BLaER1 treated with 17β-estradiol and CSF1 and Interleukin-3, amounts not matched to agents 10 nM and 100 nM (cell line): ENCODE results near the gene GTF3C6.
"Not testable (repeated sequence)": the region's sequence is repeated elsewhere in the genome, so short reads cannot be mapped to it uniquely, and the experiment has no call there.

Experiments
- H3K27ac ChIP-seq, 11 experiments: shearing (Covaris generic); formaldehyde crosslinking; 2 replicates each; pipeline ENCODE4 v1.8.1; 2022
- H3K27me3 ChIP-seq, 11 experiments: shearing (Covaris generic); formaldehyde crosslinking; 2 replicates each; pipeline ENCODE4 v1.8.1; 2022
- H3K36me3 ChIP-seq, 11 experiments: shearing (Covaris generic); formaldehyde crosslinking; 2 replicates each; pipeline ENCODE4 v1.8.1; 2022
- H3K4me1 ChIP-seq, 10 experiments: shearing (Covaris generic); formaldehyde crosslinking; 2 replicates each; pipeline ENCODE4 v1.8.1; 2022
- H3K4me2 ChIP-seq, 11 experiments: shearing (Covaris generic); formaldehyde crosslinking; 2 replicates each; pipeline ENCODE4 v1.8.1; 2022
- H3K4me3 ChIP-seq, 10 experiments: shearing (Covaris generic); formaldehyde crosslinking; 2 replicates each; pipeline ENCODE4 v1.8.1; 2022
- H3K9ac ChIP-seq, 11 experiments: shearing (Covaris generic); formaldehyde crosslinking; 2 replicates each; pipeline ENCODE4 v1.8.1; 2022
- H3K9me3 ChIP-seq, 11 experiments: shearing (Covaris generic); formaldehyde crosslinking; replicated peaks in 1 of 11; 2 replicates each; pipeline ENCODE4 v1.8.1; 2022
- H4K20me1 ChIP-seq, 11 experiments: shearing (Covaris generic); formaldehyde crosslinking; 2 replicates each; pipeline ENCODE4 v1.8.1; 2022
- Cebpa-rat ChIP-seq, 11 experiments: shearing (Covaris generic); IDR thresholded peaks; 2 replicates each; pipeline ENCODE4 v1.8.1; 2022

GTF3C6 gene

GRCh38 chr6:110946498-110946897 lies 12.0 kb upstream of the GTF3C6 start:
- peaks cover 0 to 21% (median 3%) of the 10 kb centered on the region in 10 experiments; a peak in 9 of 20 replicates for H3K4me1 ChIP-seq
- TF ChIP-seq Cebpa-rat (IDR thresholded peaks at IDR 0.05) = no peak
- no peaks in the 10 kb centered on the region for H4K20me1 ChIP-seq
- H3K9ac ChIP-seq = no peak overlapping the region
- H3K27ac ChIP-seq = no peak overlapping the region
- H3K36me3 ChIP-seq = no peaks in the 10 kb centered on the region
- H3K4me2 ChIP-seq = no peak overlapping the region
- no peaks in the 10 kb centered on the region for H3K9me3 ChIP-seq
- no peak overlapping the region for H3K4me3 ChIP-seq
- no peaks in the 10 kb centered on the region for H3K27me3 ChIP-seq

DNA sequence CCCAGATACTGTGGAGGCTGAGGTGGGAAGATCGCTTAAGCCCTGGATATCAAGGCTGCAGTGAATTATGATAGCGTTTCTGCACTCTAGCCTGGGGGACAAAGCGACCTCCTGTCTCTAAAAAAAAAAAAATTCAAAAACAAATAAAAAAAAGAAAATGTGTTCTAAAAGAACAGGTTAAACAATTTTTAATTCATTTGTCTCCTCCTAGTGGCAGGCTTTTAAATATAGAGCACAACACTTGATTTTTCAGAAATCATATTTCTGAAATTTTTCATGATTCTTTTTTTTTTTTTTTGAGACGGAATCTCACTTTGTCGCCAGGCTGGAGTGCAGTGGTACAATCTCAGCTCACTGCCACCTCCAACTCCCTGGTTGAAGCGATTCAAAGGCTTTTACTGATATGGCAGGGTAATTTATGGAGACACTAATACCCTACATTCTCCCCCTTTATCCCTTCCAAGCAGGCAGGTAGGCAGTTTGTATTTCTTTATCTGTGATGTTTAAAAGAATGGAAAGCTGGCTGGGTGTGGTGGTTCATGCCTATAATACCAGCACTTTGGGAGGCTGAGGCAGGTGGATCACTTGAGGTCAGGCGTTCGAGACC lies 8.7 kb upstream of the GTF3C6 start:
- no peaks in the 10 kb centered on the region for H3K9me3 ChIP-seq
- H3K4me1 ChIP-seq = peaks cover 0 to 20% (median 11%) of the 10 kb centered on the region in 10 experiments; a peak in 15 of 20 replicates
- no peaks in the 10 kb centered on the region for H3K27me3 ChIP-seq
- H3K36me3 ChIP-seq = no peaks in the 10 kb centered on the region
- peak overlapping the region in 1 of 11 experiments; percentile 39; a peak in 1 of 22 replicates for H3K4me2 ChIP-seq
- TF ChIP-seq Cebpa-rat (IDR thresholded peaks at IDR 0.05) = no peak
- no peak overlapping the region for H3K9ac ChIP-seq
- no peak overlapping the region for H3K27ac ChIP-seq
- no peaks in the 10 kb centered on the region for H4K20me1 ChIP-seq
- no peak overlapping the region for H3K4me3 ChIP-seq

- peak overlapping the region in 4 of 11 experiments; percentile 15 to 61 (median 30); a peak in 3 of 22 replicates for H3K9ac ChIP-seq
Observed at GRCh38 chr6:110950440-110950839, 8.1 kb upstream of the GTF3C6 start.

DNA sequence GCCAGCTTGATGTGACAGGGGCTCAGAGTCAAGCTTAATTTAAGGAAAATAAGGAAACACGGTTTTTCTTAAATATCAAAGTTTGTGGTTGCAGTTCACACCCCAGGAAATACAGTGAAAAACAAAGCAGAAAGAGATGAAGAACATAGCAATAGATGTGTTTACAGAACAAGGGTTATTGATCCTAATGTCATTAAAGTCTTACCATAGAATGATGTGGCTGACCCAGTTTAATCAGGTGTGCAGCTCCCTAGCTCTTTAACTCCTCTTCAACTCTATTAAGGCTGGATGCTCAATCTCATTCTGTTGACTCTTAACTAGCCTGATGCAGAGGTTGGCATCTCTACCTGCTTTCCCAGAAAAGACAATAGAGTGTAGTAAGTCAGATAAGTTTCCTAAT lies 7.5 kb upstream of the GTF3C6 start:
- TF ChIP-seq Cebpa-rat (IDR thresholded peaks at IDR 0.05) = no peak
- peaks cover 0 to 13% (median 9%) of the 10 kb centered on the region in 10 experiments; a peak in 14 of 20 replicates for H3K4me1 ChIP-seq
- H3K4me3 ChIP-seq = no peak overlapping the region
- H3K27me3 ChIP-seq = no peaks in the 10 kb centered on the region
- no peaks in the 10 kb centered on the region for H3K9me3 ChIP-seq
- no peaks in the 10 kb centered on the region for H4K20me1 ChIP-seq
- no peak overlapping the region for H3K27ac ChIP-seq
- H3K36me3 ChIP-seq = no peaks in the 10 kb centered on the region
- H3K9ac ChIP-seq = peak overlapping the region in 3 of 11 experiments; percentile 20 to 61 (median 39); a peak in 1 of 22 replicates
- H3K4me2 ChIP-seq = no peak overlapping the region

More at GRCh38 chr6:110950440-110950839, 8.1 kb upstream of the GTF3C6 start:
- H3K4me2 ChIP-seq = no peak overlapping the region
- H3K27ac ChIP-seq = no peak overlapping the region
- H3K4me1 ChIP-seq = peaks cover 0 to 14% (median 9%) of the 10 kb centered on the region in 10 experiments; a peak in 15 of 20 replicates
- no peaks in the 10 kb centered on the region for H3K9me3 ChIP-seq
- H4K20me1 ChIP-seq = no peaks in the 10 kb centered on the region
- no peak overlapping the region for H3K4me3 ChIP-seq
- no peak for TF ChIP-seq Cebpa-rat (IDR thresholded peaks at IDR 0.05)
- H3K27me3 ChIP-seq = no peaks in the 10 kb centered on the region
- no peaks in the 10 kb centered on the region for H3K36me3 ChIP-seq

DNA sequence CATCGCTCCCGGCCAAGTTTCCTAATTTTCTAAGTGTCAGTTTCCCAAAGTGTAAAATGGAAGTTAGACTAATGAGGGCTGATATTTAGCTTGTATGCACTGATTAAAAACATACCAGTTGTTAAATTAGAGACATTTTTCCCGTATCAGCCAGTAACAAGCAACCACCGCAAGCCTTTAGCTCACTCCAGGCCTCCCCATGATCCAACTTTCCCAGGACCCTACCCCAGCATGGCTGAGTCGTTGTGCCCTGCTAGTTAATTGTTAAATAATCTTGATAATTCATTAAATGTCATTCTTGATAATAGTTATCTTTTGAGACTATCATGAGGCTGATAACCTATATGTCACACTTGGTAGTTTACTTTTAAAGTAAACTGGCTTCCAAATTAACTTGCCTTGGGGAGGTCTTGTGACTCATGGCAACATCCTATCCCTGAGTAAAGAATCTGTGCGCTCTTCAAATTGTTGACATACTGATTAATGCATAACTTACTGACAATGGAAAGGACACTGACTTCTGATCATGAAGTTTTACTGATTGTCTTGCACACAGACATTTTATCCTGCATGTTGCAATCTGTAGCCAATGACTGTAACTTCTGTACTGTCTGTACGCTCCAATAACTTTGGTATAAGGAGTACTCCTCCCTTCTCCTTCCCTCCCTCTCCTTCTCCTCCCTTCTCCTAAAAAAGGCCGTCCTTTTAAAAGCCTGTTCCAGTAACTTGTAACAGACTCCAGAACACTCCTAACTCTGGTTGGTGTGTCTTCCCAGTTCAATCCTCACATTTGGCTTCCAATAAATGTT lies 6.3 kb upstream of the GTF3C6 start:
- Histone ChIP-seq H3K4me3 (no peak overlapping the region), H3K36me3 (no peaks in the 10 kb centered on the region), H3K9ac (no peak overlapping the region), H3K4me1 (peaks cover 0 to 13% (median 9%) of the 10 kb centered on the region in 10 experiments; a peak in 14 of 20 replicates), H3K27me3 (no peaks in the 10 kb centered on the region), H3K4me2 (peak overlapping the region in 7 of 11 experiments; percentile 0 to 53 (median 25); a peak in 11 of 22 replicates), H3K27ac (no peak overlapping the region), H3K9me3 (no peaks in the 10 kb centered on the region), H4K20me1 (no peaks in the 10 kb centered on the region)
- TF ChIP-seq Cebpa-rat (IDR thresholded peaks at IDR 0.05) = no peak

GRCh38 chr6:110953633-110954303 lies 4.7 kb upstream of the GTF3C6 start:
- H3K9ac ChIP-seq = no peak overlapping the region
- TF ChIP-seq Cebpa-rat (IDR thresholded peaks at IDR 0.05) = no peak
- H3K27ac ChIP-seq = no peak overlapping the region
- H3K9me3 ChIP-seq = no peaks in the 10 kb centered on the region
- no peaks in the 10 kb centered on the region for H3K27me3 ChIP-seq
- no peak overlapping the region for H3K4me2 ChIP-seq
- peaks cover 5 to 22% (median 16%) of the 10 kb centered on the region in 10 experiments; a peak in 18 of 20 replicates for H3K4me1 ChIP-seq
- H4K20me1 ChIP-seq = no peaks in the 10 kb centered on the region
- no peak overlapping the region for H3K4me3 ChIP-seq
- no peaks in the 10 kb centered on the region for H3K36me3 ChIP-seq

GRCh38 chr6:110960014-110960390 lies 1.5 kb downstream of the GTF3C6 start:
- H3K4me3 ChIP-seq = peak overlapping the region; percentile 72 to 90 (median 86); a peak in 12 of 20 replicates
- peak overlapping the region in 1 of 11 experiments; percentile 98; a peak in 1 of 22 replicates for H3K27ac ChIP-seq
- peaks cover 5 to 21% (median 15%) of the 10 kb centered on the region in 10 experiments; a peak in 16 of 20 replicates for H3K4me1 ChIP-seq
- H3K4me2 ChIP-seq = peak overlapping the region; percentile 61 to 89 (median 79)
- peaks cover 0 to 7% (median 5%) of the 10 kb centered on the region in 11 experiments; a peak in 11 of 22 replicates for H3K9me3 ChIP-seq
- H3K27me3 ChIP-seq = no peaks in the 10 kb centered on the region
- no peak for TF ChIP-seq Cebpa-rat (IDR thresholded peaks at IDR 0.05)
- H4K20me1 ChIP-seq = no peaks in the 10 kb centered on the region
- H3K36me3 ChIP-seq = peaks cover 47 to 57% (median 56%) of the 10 kb centered on the region in 11 experiments
- peak overlapping the region in 2 of 11 experiments; percentile 17 to 96; a peak in 1 of 22 replicates for H3K9ac ChIP-seq

GRCh38 chr6:110962636-110963035 lies 4.1 kb downstream of the GTF3C6 start:
- H4K20me1 ChIP-seq, H3K4me2 ChIP-seq, H3K27ac ChIP-seq, H3K9me3 ChIP-seq, H3K9ac ChIP-seq, H3K4me3 ChIP-seq, H3K27me3 ChIP-seq: not testable (repeated sequence)
- Histone ChIP-seq H3K4me1 (peaks cover 5 to 16% (median 13%) of the 10 kb centered on the region in 10 experiments; a peak in 16 of 20 replicates), H3K36me3 (peaks cover 73 to 84% (median 82%) of the 10 kb centered on the region in 11 experiments)
